K562 (cell line): ENCODE results near the gene TREM1. TPM values are rescaled to one million over a fixed set of nuclear protein-coding genes. Genes with fewer than 3 reads are reported as not detected.

ENCODE experiments used
- BCLAF1 ChIP-seq, 2 experiments: fragments of 450-650 bp in 1 of 2; IDR thresholded peaks; 2 replicates each; pipeline ENCODE4 v1.6.1; 2011 to 2017; ENCODE audit warnings: low read depth in 2 of 2, antibody characterized with exemption in 1 of 2, borderline replicate concordance in 1 of 2, low read length in 1 of 2, mild to moderate bottlenecking in 1 of 2, mixed read lengths in 1 of 2; ENCODE audit not compliant: control insufficient read depth in 1 of 2
- CBX1 ChIP-seq: sonication (generic); IDR thresholded peaks from 2 replicates; pipeline ENCODE4 v1.6.1; 2016; ENCODE audit warnings: antibody characterized with exemption, low read depth, mild to moderate bottlenecking
- CBX2 ChIP-seq: fragments of 200-600 bp; sonication (generic); IDR thresholded peaks from one replicate; pipeline ENCODE4 v1.6.1; 2012; ENCODE audit warnings: mild to moderate bottlenecking, low read length, inconsistent platforms; ENCODE audit not compliant: insufficient read depth, poor library complexity, severe bottlenecking
- CBX8 ChIP-seq: fragments of 200-600 bp; sonication (generic); IDR thresholded peaks from 2 replicates; pipeline ENCODE4 v1.6.1; 2012; ENCODE audit warnings: borderline replicate concordance, mixed run types, low read depth, mild to moderate bottlenecking, moderate library complexity, mixed read lengths, low read length, control low read depth, inconsistent platforms; ENCODE audit not compliant: poor library complexity, severe bottlenecking; ENCODE audit errors: extremely low read depth
- CC2D1A ChIP-seq: fragments of 450-650 bp; IDR thresholded peaks from 2 replicates; pipeline ENCODE4 v1.6.1; 2017; ENCODE audit warnings: mild to moderate bottlenecking
- DNMT1 ChIP-seq: fragments of 450-650 bp; IDR thresholded peaks from 2 replicates; pipeline ENCODE4 v1.6.1; 2016; ENCODE audit warnings: antibody characterized with exemption, mild to moderate bottlenecking
- ELF1 ChIP-seq: fragments of 200-800 bp; sonication (Bioruptor generic); IDR thresholded peaks from 2 replicates; pipeline ENCODE4 v1.6.1; 2016; ENCODE audit warnings: missing genetic modification characterization, missing compliant biosample characterization
- ELF4 ChIP-seq: fragments of 450-650 bp; formaldehyde crosslinking; IDR thresholded peaks from 2 replicates; pipeline ENCODE4 v1.4.0; 2022; ENCODE audit warnings: missing genetic modification characterization
- KLF13 ChIP-seq: fragments of 450-650 bp; IDR thresholded peaks from 2 replicates; pipeline ENCODE4 v1.6.1; 2016; ENCODE audit warnings: missing genetic modification characterization, low read depth, mild to moderate bottlenecking, missing compliant biosample characterization, moderate library complexity, borderline replicate concordance
- PHTF2 ChIP-seq: fragments of 250-450 bp; sonication (Bioruptor Pico); IDR thresholded peaks from 2 replicates; pipeline ENCODE4 v1.5.0; 2021; ENCODE audit warnings: mild to moderate bottlenecking
- RAD51 ChIP-seq: fragments of 450-650 bp; IDR thresholded peaks from 2 replicates; pipeline ENCODE4 v1.7.1; 2016; ENCODE audit warnings: low read depth, mild to moderate bottlenecking, borderline replicate concordance
- RBM14 ChIP-seq: fragments of 200-400 bp; formaldehyde crosslinking; IDR thresholded peaks from 2 replicates; pipeline ENCODE4 v1.6.1; 2018; ENCODE audit warnings: low read depth, mild to moderate bottlenecking, low read length, moderate library complexity, borderline replicate concordance; ENCODE audit not compliant: insufficient read depth
- RFX5 ChIP-seq: IDR thresholded peaks from 2 replicates; pipeline ENCODE4 v1.6.1; 2011; ENCODE audit warnings: low read depth, mild to moderate bottlenecking, improper control_type of control experiment, low read length
- TFE3 ChIP-seq: fragments of 450-650 bp; formaldehyde crosslinking; IDR thresholded peaks from 2 replicates; pipeline ENCODE4 v1.4.0; 2020; ENCODE audit warnings: mild to moderate bottlenecking, mixed read lengths
- U2AF2 ChIP-seq: fragments of 200-400 bp; formaldehyde crosslinking; optimal IDR thresholded peaks from 2 replicates; pipeline ENCODE3; 2017; ENCODE audit warnings: low read depth, mild to moderate bottlenecking, low read length
- ZNF184 ChIP-seq: sonication (generic); formaldehyde crosslinking; IDR thresholded peaks from 2 replicates; pipeline ENCODE4 v1.5.0; 2020; ENCODE audit warnings: missing genetic modification reagents
- ZNF282 ChIP-seq: sonication (generic); formaldehyde crosslinking; IDR thresholded peaks from 2 replicates; pipeline ENCODE4 v1.8.1; 2023; ENCODE audit warnings: missing genetic modification reagents
- polyA plus RNA-seq, 8 experiments: library from polyadenylated mRNA; depleted of rRNA in 4 of 8; stranded (reverse) in 5 of 8; unstranded in 3 of 8; fragments of >200 nt; fragmentation: Nextera tagmentation in 2 of 8; fragmentation: Illumina TruSeq in 1 of 8; extraction: Ambion mirVana in 2 of 8; extraction: Trizol in 1 of 8; gene quantifications; 2 replicates each; pipeline versions ENCODE4 v1.2.1 to v1.2.3, GENCODE V29; 2011 to 2014; ENCODE audit warnings: inconsistent platforms in 1 of 8, missing spikeins in 1 of 8
- total RNA-seq, 7 experiments: library from RNA; depleted of rRNA in 6 of 7; stranded (reverse); fragments of >200 nt in 6 of 7; fragmentation: Illumina TruSeq in 2 of 7; extraction: Trizol in 2 of 7; gene quantifications; 2 replicates each; pipeline versions ENCODE4 v1.2.1 to v1.2.3, GENCODE V29; 2011 to 2021; ENCODE audit warnings: low replicate concordance in 1 of 7
- TF ChIP-seq, protein P1 (sequence below): fragments of 250-450 bp; sonication (Bioruptor Pico); IDR thresholded peaks from 2 replicates; pipeline ENCODE4 v1.8.0; 2022; ENCODE audit warnings: moderate library complexity, mild to moderate bottlenecking, inconsistent platforms
- TF ChIP-seq, protein P2 (sequence below): fragments of 250-450 bp; sonication (Bioruptor Pico); IDR thresholded peaks from 2 replicates; pipeline ENCODE4 v1.5.1; 2021; ENCODE audit warnings: mild to moderate bottlenecking

Gene TREM1
- total and polyA plus RNA-seq, 9 of the 15 experiments (the other 6 are each of a cell fraction or from before 2014, with no cell fraction given) = not detected

DNA sequence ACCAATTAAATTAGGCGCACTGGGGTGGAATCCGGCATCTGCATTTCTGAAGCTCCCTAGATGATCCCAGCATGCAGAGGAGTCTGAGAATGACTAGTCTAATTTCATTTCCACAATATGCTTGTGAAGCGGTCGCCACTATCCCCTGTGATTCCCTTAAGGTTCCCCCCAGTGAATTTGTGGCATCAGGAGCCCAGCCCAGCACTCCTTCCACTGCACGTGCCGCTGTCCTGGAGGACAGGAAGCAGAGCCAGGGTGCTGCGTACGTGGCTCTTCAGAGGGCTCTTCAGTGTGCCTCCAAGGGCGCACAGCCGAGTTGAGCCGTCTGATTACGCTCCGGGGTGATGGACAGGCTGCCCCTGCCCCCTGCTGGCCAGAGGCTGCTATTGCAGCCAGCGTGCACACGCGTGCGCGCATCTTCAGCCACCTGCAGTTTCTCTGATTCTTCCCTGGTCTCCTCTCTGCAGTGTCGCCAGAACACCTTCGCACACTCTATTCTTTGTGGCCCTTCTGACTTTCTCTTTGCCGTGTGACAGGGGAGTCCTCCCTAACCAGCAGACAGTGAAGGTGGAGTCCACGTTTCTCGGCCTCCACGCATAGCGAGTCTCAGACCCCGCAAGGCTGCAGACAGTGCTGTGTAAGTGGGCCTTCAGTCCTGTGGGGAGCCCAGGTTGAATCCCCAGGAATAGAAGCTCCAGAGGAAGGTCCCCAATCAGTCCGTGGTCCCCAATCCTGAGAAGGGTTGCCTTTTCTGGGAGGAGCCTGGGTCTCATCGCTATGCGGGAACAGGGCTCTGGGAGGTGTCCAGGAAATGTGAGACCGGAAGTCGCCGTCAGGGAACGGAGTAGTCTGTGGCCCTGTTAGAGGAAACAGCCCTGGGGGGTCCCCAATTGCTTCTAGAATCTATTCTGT is 32.4 kb upstream of the TREM1 start (continued):
- TF ChIP-seq, protein P1, sequence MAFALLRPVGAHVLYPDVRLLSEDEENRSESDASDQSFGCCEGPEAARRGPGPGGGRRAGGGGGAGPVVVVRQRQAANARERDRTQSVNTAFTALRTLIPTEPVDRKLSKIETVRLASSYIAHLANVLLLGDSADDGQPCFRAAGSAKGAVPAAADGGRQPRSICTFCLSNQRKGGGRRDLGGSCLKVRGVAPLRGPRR (CRISPR knock-in tag) = no peak
- TF ChIP-seq CBX2 = no peak
- no peak for TF ChIP-seq RAD51
- no peak for TF ChIP-seq RFX5
- TF ChIP-seq ZNF184 (CRISPR knock-in tag) = no peak
- no peak for TF ChIP-seq ELF4 (CRISPR knock-in tag)
- TF ChIP-seq PHTF2 (CRISPR knock-in tag) = no peak
- TF ChIP-seq CBX1 = no peak
- TF ChIP-seq, protein P2, sequence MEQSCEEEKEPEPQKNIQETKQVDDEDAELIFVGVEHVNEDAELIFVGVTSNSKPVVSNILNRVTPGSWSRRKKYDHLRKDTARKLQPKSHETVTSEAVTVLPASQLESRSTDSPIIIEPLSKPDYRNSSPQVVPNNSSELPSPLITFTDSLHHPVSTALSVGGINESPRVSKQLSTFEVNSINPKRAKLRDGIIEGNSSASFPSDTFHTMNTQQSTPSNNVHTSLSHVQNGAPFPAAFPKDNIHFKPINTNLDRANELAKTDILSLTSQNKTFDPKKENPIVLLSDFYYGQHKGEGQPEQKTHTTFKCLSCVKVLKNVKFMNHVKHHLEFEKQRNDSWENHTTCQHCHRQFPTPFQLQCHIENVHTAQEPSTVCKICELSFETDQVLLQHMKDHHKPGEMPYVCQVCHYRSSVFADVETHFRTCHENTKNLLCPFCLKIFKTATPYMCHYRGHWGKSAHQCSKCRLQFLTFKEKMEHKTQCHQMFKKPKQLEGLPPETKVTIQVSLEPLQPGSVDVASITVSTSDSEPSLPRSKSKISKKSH (CRISPR knock-in tag) = no peak
- no peak; the same call in 1 of the 2 replicates for TF ChIP-seq ELF1 (tag)
- no peak for TF ChIP-seq ZNF282 (CRISPR knock-in tag)
- TF ChIP-seq BCLAF1 (IDR thresholded peaks at IDR 0.05; ENCODE audit: borderline replicate concordance in 1 of 2, control insufficient read depth in 1 of 2, low read depth in 2 of 2, low read length in 1 of 2) = no peak
- TF ChIP-seq TFE3 = no peak
- peak; percentile 75 for TF ChIP-seq CC2D1A
- TF ChIP-seq DNMT1 = no peak
- TF ChIP-seq CBX8 = no peak
- TF ChIP-seq U2AF2 = no peak
- no peak for TF ChIP-seq RBM14
- TF ChIP-seq KLF13 = 0 out of 2 replicates have a peak, but pooled peaks have one; percentile 43
